Measurements from ENCODE around the gene TBC1D7. TPM values are rescaled to one million over a fixed set of nuclear protein-coding genes. Genes with fewer than 3 reads are reported as not detected.

The TBC1D7 gene
- total RNA-seq, 2 donors from 2014 or later: 37.7 to 59.0 TPM

DNA sequence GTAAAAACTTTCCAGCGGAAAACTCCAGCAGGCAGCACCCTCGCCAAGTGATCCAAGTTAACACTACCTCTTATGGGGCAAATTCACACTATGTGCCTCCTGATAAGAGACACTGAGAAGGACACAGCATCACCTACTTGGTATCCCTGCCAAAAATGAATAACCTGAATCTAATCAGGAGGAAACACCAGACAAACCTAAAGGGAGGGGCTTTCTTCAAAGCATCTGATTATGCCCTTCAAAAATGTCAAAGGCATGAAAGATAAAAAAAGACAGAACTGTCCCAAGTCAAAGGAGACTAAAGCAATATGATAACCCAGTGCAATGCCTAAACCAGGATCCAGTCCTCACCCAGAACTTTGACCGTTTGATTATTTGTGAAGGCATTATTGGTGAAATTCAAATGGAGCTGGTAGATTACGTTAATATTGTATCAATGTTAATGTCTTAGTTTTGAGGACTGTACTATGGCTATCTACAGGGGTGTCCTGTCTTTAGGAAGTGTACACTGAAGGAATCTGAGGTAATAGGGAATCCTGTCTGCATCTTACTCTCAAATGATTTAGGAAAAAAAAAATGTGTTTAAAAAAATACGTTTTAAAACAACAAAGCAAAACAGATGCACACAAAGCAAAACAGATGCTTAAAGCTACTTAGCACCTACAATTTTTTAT, 8.3 kb downstream of the TBC1D7 start:
- WGBS, 2 experiments (ENCODE audit: insufficient coverage in 1 of 2, insufficient read length in 1 of 2): 94 to 100% methylated on average over 4 of the region's 5 CpGs
- Histone ChIP-seq H3K4me1 (ENCODE audit: control insufficient read depth, insufficient read depth, low read length) (no peaks in the 10 kb centered on the region), H3K27ac (ENCODE audit: low read depth, low read length) (no peak overlapping the region), H3K27me3 (ENCODE audit: control insufficient read depth, insufficient read depth, low read length, poor library complexity, severe bottlenecking) (no peaks in the 10 kb centered on the region), H3K9me3 (ENCODE audit: control insufficient read depth, low read length) (no peaks in the 10 kb centered on the region), H3K9ac (ENCODE audit: extremely low read depth, low read length, poor library complexity, severe bottlenecking) (no peak overlapping the region), H3K4me3 (ENCODE audit: low read length) (no peak overlapping the region), H3K36me3 (ENCODE audit: control insufficient read depth, insufficient read depth, low read length) (peaks cover 88% of the 10 kb centered on the region)
- H3K9me3 Mint-ChIP-seq: no peaks in the 10 kb centered on the region
- peaks cover 81% of the 10 kb centered on the region for H3K36me3 Mint-ChIP-seq (ENCODE audit: low read depth)
- TF ChIP-seq, protein P1, sequence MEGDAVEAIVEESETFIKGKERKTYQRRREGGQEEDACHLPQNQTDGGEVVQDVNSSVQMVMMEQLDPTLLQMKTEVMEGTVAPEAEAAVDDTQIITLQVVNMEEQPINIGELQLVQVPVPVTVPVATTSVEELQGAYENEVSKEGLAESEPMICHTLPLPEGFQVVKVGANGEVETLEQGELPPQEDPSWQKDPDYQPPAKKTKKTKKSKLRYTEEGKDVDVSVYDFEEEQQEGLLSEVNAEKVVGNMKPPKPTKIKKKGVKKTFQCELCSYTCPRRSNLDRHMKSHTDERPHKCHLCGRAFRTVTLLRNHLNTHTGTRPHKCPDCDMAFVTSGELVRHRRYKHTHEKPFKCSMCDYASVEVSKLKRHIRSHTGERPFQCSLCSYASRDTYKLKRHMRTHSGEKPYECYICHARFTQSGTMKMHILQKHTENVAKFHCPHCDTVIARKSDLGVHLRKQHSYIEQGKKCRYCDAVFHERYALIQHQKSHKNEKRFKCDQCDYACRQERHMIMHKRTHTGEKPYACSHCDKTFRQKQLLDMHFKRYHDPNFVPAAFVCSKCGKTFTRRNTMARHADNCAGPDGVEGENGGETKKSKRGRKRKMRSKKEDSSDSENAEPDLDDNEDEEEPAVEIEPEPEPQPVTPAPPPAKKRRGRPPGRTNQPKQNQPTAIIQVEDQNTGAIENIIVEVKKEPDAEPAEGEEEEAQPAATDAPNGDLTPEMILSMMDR (conservative IDR thresholded peaks at IDR 0.05): no peak
- H3K4me1 Mint-ChIP-seq: no peaks in the 10 kb centered on the region
- no peak overlapping the region for H3K4me3 Mint-ChIP-seq
- no peaks in the 10 kb centered on the region for H3K27me3 Mint-ChIP-seq (ENCODE audit: insufficient read depth)
- DNase-seq: peak; percentile 9
- H3K27ac Mint-ChIP-seq: no peak overlapping the region

DNA sequence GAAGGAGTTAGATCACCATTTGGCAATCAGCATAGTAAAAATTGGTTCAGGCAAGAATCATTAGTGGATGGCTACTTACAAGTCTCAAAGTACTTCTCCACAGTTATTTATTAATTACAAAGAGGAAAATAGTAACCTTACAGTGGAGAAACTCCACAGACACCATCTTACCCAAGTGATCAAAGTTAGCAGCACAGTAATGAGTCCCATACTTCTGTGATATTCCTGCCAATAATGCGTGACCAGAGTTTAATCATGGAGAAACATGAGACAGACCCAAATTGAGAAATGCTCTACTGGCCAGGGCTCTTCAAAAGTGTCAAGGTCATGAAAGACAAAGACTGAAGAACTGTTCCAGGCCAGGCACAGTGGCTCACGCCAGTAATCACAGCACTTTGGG, 9.5 kb downstream of the TBC1D7 start:
- H3K4me1 ChIP-seq (ENCODE audit: control insufficient read depth, insufficient read depth, low read length): no peaks in the 10 kb centered on the region
- H3K36me3 ChIP-seq (ENCODE audit: control insufficient read depth, insufficient read depth, low read length): peaks cover 88% of the 10 kb centered on the region
- Mint-ChIP-seq H3K4me1 (no peaks in the 10 kb centered on the region), H3K27ac (no peak overlapping the region), H3K36me3 (ENCODE audit: low read depth) (peaks cover 82% of the 10 kb centered on the region), H3K9me3 (no peaks in the 10 kb centered on the region), H3K27me3 (ENCODE audit: insufficient read depth) (no peaks in the 10 kb centered on the region), H3K4me3 (no peak overlapping the region)
- no peak overlapping the region for H3K27ac ChIP-seq (ENCODE audit: low read depth, low read length)
- H3K9ac ChIP-seq (ENCODE audit: extremely low read depth, low read length, poor library complexity, severe bottlenecking): no peak overlapping the region
- TF ChIP-seq, protein P1 (conservative IDR thresholded peaks at IDR 0.05): no peak
- WGBS, 2 experiments (ENCODE audit: insufficient coverage in 1 of 2, insufficient read length in 1 of 2): 85 to 97% methylated on average over 2 of the region's 2 CpGs
- peak; percentile 9 for DNase-seq
- no peak overlapping the region for H3K4me3 ChIP-seq (ENCODE audit: low read length)
- H3K9me3 ChIP-seq (ENCODE audit: control insufficient read depth, low read length): no peaks in the 10 kb centered on the region
- H3K27me3 ChIP-seq (ENCODE audit: control insufficient read depth, insufficient read depth, low read length, poor library complexity, severe bottlenecking): no peaks in the 10 kb centered on the region

DNA sequence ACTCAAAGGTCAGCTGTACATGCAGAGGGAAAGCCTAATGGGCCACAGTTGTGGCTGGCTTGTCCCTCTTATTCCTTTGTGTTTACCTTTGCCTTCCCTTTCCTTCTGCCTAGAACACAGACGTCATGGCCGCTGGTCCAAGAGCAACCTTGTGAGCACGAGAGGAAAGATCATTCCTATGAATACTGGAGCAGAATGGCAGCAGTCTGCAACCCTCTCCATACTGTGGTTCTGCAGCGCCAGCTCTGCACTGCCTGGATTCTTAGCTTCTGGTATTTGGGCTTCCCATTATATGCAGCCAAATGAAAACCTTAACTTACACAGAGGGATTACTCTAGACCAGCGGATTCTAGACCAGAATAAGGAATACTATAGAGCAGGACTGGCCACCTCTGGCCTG, 12.4 kb downstream of the TBC1D7 start:
- Histone ChIP-seq H3K9me3 (ENCODE audit: control insufficient read depth, low read length) (no peaks in the 10 kb centered on the region), H3K36me3 (ENCODE audit: control insufficient read depth, insufficient read depth, low read length) (peaks cover 88% of the 10 kb centered on the region), H3K27me3 (ENCODE audit: control insufficient read depth, insufficient read depth, low read length, poor library complexity, severe bottlenecking) (no peaks in the 10 kb centered on the region), H3K4me3 (ENCODE audit: low read length) (no peak overlapping the region), H3K9ac (ENCODE audit: extremely low read depth, low read length, poor library complexity, severe bottlenecking) (no peak overlapping the region), H3K4me1 (ENCODE audit: control insufficient read depth, insufficient read depth, low read length) (no peaks in the 10 kb centered on the region), H3K27ac (ENCODE audit: low read depth, low read length) (no peak overlapping the region)
- Mint-ChIP-seq H3K36me3 (ENCODE audit: low read depth) (peaks cover 80% of the 10 kb centered on the region), H3K27ac (no peak overlapping the region), H3K4me1 (no peaks in the 10 kb centered on the region), H3K4me3 (no peak overlapping the region), H3K27me3 (ENCODE audit: insufficient read depth) (no peaks in the 10 kb centered on the region), H3K9me3 (no peaks in the 10 kb centered on the region)
- TF ChIP-seq, protein P1 (conservative IDR thresholded peaks at IDR 0.05): no peak
- DNase-seq: peak; percentile 18
- WGBS, 2 experiments (ENCODE audit: insufficient coverage in 1 of 2, insufficient read length in 1 of 2): 97 to 100% methylated on average over 5 of the region's 5 CpGs

All from endodermal cell (in vitro differentiated cells).